ENCODE results near the gene HLCS.

HLCS gene

GRCh38 chr21:36863260-36863659, 103.2 kb downstream of the HLCS start:
- H3K27ac ChIP-seq (ENCODE audit: low read length) = no peak overlapping the region
- H3K4me3 ChIP-seq (ENCODE audit: low read length) = no peak overlapping the region
- H3K27me3 ChIP-seq (replicated peaks; ENCODE audit: insufficient read depth, low read length) = no peaks in the 10 kb centered on the region
- no peaks in the 10 kb centered on the region for H4K20me1 ChIP-seq (ENCODE audit: insufficient read depth, low read length)
- no peak for DNase-seq
- no peaks in the 10 kb centered on the region for H3K36me3 ChIP-seq (replicated peaks; ENCODE audit: insufficient read depth, low read length)
- H3K4me1 ChIP-seq (ENCODE audit: low read length) = peaks cover 11% of the 10 kb centered on the region
- no peaks in the 10 kb centered on the region for H3F3A ChIP-seq (ENCODE audit: insufficient read depth, low read length)
- H3K79me2 ChIP-seq (ENCODE audit: low read length) = no peaks in the 10 kb centered on the region
- H3K9me2 ChIP-seq (replicated peaks; ENCODE audit: insufficient read depth, low read length) = no peaks in the 10 kb centered on the region
- no peak overlapping the region for H3K4me2 ChIP-seq (ENCODE audit: low read depth, low read length)
- H2AFZ ChIP-seq (ENCODE audit: low read length) = no peak overlapping the region
- no peak overlapping the region for H3K9ac ChIP-seq (ENCODE audit: low read length)
- no peaks in the 10 kb centered on the region for H3K9me3 ChIP-seq (replicated peaks; ENCODE audit: insufficient read depth, low read length)
- TF ChIP-seq EZH2 (optimal IDR thresholded peaks at IDR 0.05; ENCODE audit: low read depth, low read length) (no peak), EZH2phosphoT487 (IDR thresholded peaks at IDR 0.05; ENCODE audit: low read length) (no peak)
- TF ChIP-seq, protein P1, sequence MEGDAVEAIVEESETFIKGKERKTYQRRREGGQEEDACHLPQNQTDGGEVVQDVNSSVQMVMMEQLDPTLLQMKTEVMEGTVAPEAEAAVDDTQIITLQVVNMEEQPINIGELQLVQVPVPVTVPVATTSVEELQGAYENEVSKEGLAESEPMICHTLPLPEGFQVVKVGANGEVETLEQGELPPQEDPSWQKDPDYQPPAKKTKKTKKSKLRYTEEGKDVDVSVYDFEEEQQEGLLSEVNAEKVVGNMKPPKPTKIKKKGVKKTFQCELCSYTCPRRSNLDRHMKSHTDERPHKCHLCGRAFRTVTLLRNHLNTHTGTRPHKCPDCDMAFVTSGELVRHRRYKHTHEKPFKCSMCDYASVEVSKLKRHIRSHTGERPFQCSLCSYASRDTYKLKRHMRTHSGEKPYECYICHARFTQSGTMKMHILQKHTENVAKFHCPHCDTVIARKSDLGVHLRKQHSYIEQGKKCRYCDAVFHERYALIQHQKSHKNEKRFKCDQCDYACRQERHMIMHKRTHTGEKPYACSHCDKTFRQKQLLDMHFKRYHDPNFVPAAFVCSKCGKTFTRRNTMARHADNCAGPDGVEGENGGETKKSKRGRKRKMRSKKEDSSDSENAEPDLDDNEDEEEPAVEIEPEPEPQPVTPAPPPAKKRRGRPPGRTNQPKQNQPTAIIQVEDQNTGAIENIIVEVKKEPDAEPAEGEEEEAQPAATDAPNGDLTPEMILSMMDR (IDR thresholded peaks at IDR 0.05; ENCODE audit: low read length) = no peak

GRCh38 chr21:36861595-36862323, 104.7 kb downstream of the HLCS start:
- TF ChIP-seq, protein P1 (IDR thresholded peaks at IDR 0.05; ENCODE audit: low read length) = no peak
- TF ChIP-seq EZH2phosphoT487 (IDR thresholded peaks at IDR 0.05; ENCODE audit: low read length) = no peak
- no peak for TF ChIP-seq EZH2 (optimal IDR thresholded peaks at IDR 0.05; ENCODE audit: low read depth, low read length)
- Histone ChIP-seq H3K9me2 (replicated peaks; ENCODE audit: insufficient read depth, low read length) (no peaks in the 10 kb centered on the region), H3K4me1 (ENCODE audit: low read length) (peaks cover 11% of the 10 kb centered on the region), H3K9me3 (replicated peaks; ENCODE audit: insufficient read depth, low read length) (no peaks in the 10 kb centered on the region), H3F3A (ENCODE audit: insufficient read depth, low read length) (no peaks in the 10 kb centered on the region), H3K9ac (ENCODE audit: low read length) (no peak overlapping the region), H3K36me3 (replicated peaks; ENCODE audit: insufficient read depth, low read length) (no peaks in the 10 kb centered on the region), H3K27me3 (replicated peaks; ENCODE audit: insufficient read depth, low read length) (no peaks in the 10 kb centered on the region), H3K4me3 (ENCODE audit: low read length) (no peak overlapping the region), H3K79me2 (ENCODE audit: low read length) (no peaks in the 10 kb centered on the region), H3K4me2 (ENCODE audit: low read depth, low read length) (no peak overlapping the region), H4K20me1 (ENCODE audit: insufficient read depth, low read length) (no peaks in the 10 kb centered on the region), H2AFZ (ENCODE audit: low read length) (no peak overlapping the region), H3K27ac (ENCODE audit: low read length) (no peak overlapping the region)
- DNase-seq = no peak

DNA sequence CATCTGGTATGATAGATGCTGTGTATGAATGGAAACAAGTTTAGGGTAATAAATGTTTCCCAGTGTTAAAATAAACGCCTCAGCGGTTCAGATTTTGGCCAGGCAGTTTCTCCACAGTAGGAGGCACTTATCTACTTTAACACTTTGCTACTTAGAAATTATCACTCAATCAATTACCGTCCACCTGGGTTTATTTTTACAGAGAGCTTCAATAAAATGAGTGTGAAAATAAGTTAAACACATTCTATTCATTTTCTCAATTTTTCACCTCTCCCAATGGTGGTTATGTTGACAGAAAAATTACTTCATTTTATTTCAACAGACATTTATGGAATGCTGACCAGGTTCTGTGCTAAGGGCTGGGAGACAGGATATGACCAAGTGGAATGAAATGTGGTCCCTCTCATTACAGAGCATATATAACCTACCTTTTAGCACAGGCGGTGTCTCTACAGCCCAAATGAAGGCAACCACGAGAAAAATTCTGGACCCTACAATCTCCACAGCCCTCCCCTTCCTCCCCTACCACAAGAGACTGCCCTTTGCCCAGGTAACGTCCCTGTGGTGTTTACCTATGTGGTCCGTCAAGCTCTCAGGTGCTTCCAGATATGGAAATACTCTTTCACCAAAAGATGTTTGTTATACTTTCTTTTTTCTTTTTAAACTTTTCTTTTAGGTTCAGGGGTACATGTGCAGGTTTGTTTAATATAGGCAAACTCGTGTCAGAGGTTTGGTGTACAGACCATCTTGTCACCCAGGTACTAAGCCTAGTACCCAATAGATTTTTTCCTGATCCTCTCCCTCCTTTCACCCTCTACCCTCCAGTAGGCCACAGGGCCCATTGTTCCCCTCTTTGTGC, 105.5 kb downstream of the HLCS start:
- H3K27ac ChIP-seq (ENCODE audit: low read length) = no peak overlapping the region
- H3K9ac ChIP-seq (ENCODE audit: low read length) = no peak overlapping the region
- H3K9me2 ChIP-seq (replicated peaks; ENCODE audit: insufficient read depth, low read length) = no peaks in the 10 kb centered on the region
- no peak for DNase-seq
- H3K4me2 ChIP-seq (ENCODE audit: low read depth, low read length) = no peak overlapping the region
- peaks cover 11% of the 10 kb centered on the region for H3K4me1 ChIP-seq (ENCODE audit: low read length)
- H3K79me2 ChIP-seq (ENCODE audit: low read length) = no peaks in the 10 kb centered on the region
- no peak overlapping the region for H2AFZ ChIP-seq (ENCODE audit: low read length)
- H3K9me3 ChIP-seq (replicated peaks; ENCODE audit: insufficient read depth, low read length) = no peaks in the 10 kb centered on the region
- no peaks in the 10 kb centered on the region for H4K20me1 ChIP-seq (ENCODE audit: insufficient read depth, low read length)
- no peaks in the 10 kb centered on the region for H3K27me3 ChIP-seq (replicated peaks; ENCODE audit: insufficient read depth, low read length)
- TF ChIP-seq EZH2phosphoT487 (IDR thresholded peaks at IDR 0.05; ENCODE audit: low read length) = no peak
- TF ChIP-seq EZH2 (optimal IDR thresholded peaks at IDR 0.05; ENCODE audit: low read depth, low read length) = no peak
- TF ChIP-seq, protein P1 (IDR thresholded peaks at IDR 0.05; ENCODE audit: low read length) = no peak
- no peaks in the 10 kb centered on the region for H3F3A ChIP-seq (ENCODE audit: insufficient read depth, low read length)
- H3K36me3 ChIP-seq (replicated peaks; ENCODE audit: insufficient read depth, low read length) = no peaks in the 10 kb centered on the region
- no peak overlapping the region for H3K4me3 ChIP-seq (ENCODE audit: low read length)
